Astrocyte of the spinal cord (primary cell): ENCODE data around the gene BAIAP2.

Experiments used
- DNase-seq: peaks from one replicate; pipeline ENCODE4 v3.0.0; 2011; ENCODE audit warnings: low read depth, low spot score
- H3K4me3 ChIP-seq: 2 replicates; pipeline ENCODE4 v1.5.1; 2011; ENCODE audit warnings: low read depth, mild to moderate bottlenecking, low read length, moderate library complexity
- CTCF ChIP-seq: IDR thresholded peaks from 2 replicates; pipeline ENCODE4 v1.5.1; 2012; ENCODE audit warnings: low read depth, mild to moderate bottlenecking, low read length, inconsistent platforms
- in situ Hi-C: cut with HindIII; loops from 2 replicates; pipeline ENCODE4 v1.10.0; 2017; ENCODE audit warnings: low sequenced_read_pairs

BAIAP2 gene

GRCh38 chr17:81099888-81100287 is 64.9 kb downstream of the BAIAP2 start:
- no peak overlapping the region for H3K4me3 ChIP-seq
- no peak for TF ChIP-seq CTCF
- DNase-seq, result no peak
- in situ Hi-C loops, result no loop called here

- in situ Hi-C loops, result no loop called here
- no peak for TF ChIP-seq CTCF
- no peak overlapping the region for H3K4me3 ChIP-seq
- no peak for DNase-seq
These were observed 65.7 kb downstream of the BAIAP2 start for GRCh38 chr17:81100668-81101067.

- in situ Hi-C loops, result no loop called here
- no peak overlapping the region for H3K4me3 ChIP-seq
- peak; percentile 100 for TF ChIP-seq CTCF
These were observed 66.8 kb downstream of the BAIAP2 start for GRCh38 chr17:81101614-81102306.

GRCh38 chr17:81102352-81102751 is 67.4 kb downstream of the BAIAP2 start:
- no peak for TF ChIP-seq CTCF
- in situ Hi-C loops, result no loop called here
- H3K4me3 ChIP-seq, result no peak overlapping the region
- DNase-seq, result no peak

More at GRCh38 chr17:81101614-81102306, 66.8 kb downstream of the BAIAP2 start:
- peak; percentile 72 for DNase-seq

- no peak for TF ChIP-seq CTCF
- in situ Hi-C loops, result no loop called here
- no peak for DNase-seq
- H3K4me3 ChIP-seq, result no peak overlapping the region
These were observed 67.9 kb downstream of the BAIAP2 start for GRCh38 chr17:81102869-81103268.

- TF ChIP-seq CTCF, result no peak
- H3K4me3 ChIP-seq, result no peak overlapping the region
- in situ Hi-C loops, result no loop called here
- no peak for DNase-seq
These were observed 68.4 kb downstream of the BAIAP2 start for GRCh38 chr17:81103379-81103778.
